Measurements from ENCODE around the gene SLC25A29. TPM values are rescaled to one million over a fixed set of nuclear protein-coding genes. Genes with fewer than 3 reads are reported as not detected.

SLC25A29 gene
- polyA plus RNA-seq, 1 donor = 78.0 TPM

Other genes starting within 250 kb of the SLC25A29 start
- gene EVL, start 241.0 kb downstream of the SLC25A29 start, polyA plus RNA-seq (ENCODE audit: insufficient read length) = 163 TPM
- 5.3 TPM for gene DEGS2, start 146.8 kb downstream of the SLC25A29 start, polyA plus RNA-seq (ENCODE audit: insufficient read length)
- 150 TPM for gene YY1, start 67.3 kb downstream of the SLC25A29 start, polyA plus RNA-seq (ENCODE audit: insufficient read length)
- gene SLC25A47, start 16.9 kb upstream of the SLC25A29 start, polyA plus RNA-seq (ENCODE audit: insufficient read length) = not detected
- 8.5 TPM for gene WDR25, start 70.0 kb upstream of the SLC25A29 start, polyA plus RNA-seq (ENCODE audit: insufficient read length)

Data from left kidney (tissue), 1 donor.